Measurements from ENCODE around the gene MVB12B. TPM values are rescaled to one million over a fixed set of nuclear protein-coding genes. Genes with fewer than 3 reads are reported as not detected.
"Not testable (repeated sequence)": the region's sequence is repeated elsewhere in the genome, so short reads cannot be mapped to it uniquely, and the experiment has no call there.

The MVB12B gene
- total and polyA plus RNA-seq, 4 experiments from 2014 or later, result 0.30 to 6.5 (median 4.9) TPM

DNA sequence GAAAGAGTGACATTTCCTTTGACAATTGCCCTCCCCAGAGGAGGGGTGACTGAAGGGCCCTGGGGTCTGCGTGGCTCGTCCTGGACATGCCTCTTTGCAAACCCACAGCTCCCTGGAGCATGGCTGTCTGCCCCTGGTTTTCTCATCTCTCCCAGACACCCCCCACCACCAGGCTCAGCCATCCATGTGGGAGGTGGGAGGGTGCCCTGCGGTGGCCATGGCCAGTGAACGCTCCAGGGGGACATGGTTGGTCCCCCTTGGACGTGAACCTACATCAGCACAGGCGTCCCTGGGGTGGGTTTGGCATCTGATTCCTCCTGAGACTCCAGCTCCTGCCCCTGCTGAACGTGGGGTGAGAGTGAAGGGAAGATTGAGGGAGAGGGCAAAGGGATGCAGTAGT is 219.4 kb downstream of the MVB12B start:
- no peak overlapping the region for H3K27ac Mint-ChIP-seq
- no peak overlapping the region for H3K4me3 Mint-ChIP-seq
- H3K9me3 Mint-ChIP-seq, result no peaks in the 10 kb centered on the region
- Histone ChIP-seq H3K27ac (ENCODE audit: low read depth, low read length) (no peak overlapping the region), H3K4me1 (ENCODE audit: insufficient read depth, low read length) (no peaks in the 10 kb centered on the region), H3K27me3 (ENCODE audit: insufficient read depth, low read length) (no peaks in the 10 kb centered on the region), H3K36me3 (ENCODE audit: insufficient read depth, low read length) (no peaks in the 10 kb centered on the region), H3K9me3 (ENCODE audit: control insufficient read depth in 1 of 2, low read length in 2 of 2) (no peaks in the 10 kb centered on the region), H3K4me3 (ENCODE audit: low read length in 2 of 2) (no peak overlapping the region)
- H3K27me3 Mint-ChIP-seq, result no peaks in the 10 kb centered on the region
- H3K36me3 Mint-ChIP-seq, result no peaks in the 10 kb centered on the region
- CTCF ChIA-PET (ENCODE audit: partially characterized antibody), result no interaction called here
- intact Hi-C loops (cut with micrococcal nuclease), result no loop called here
- H3K4me1 Mint-ChIP-seq, result no peaks in the 10 kb centered on the region
- no peak for DNase-seq
- POLR2A ChIA-PET (ENCODE audit: partially characterized antibody), result no interaction called here

DNA sequence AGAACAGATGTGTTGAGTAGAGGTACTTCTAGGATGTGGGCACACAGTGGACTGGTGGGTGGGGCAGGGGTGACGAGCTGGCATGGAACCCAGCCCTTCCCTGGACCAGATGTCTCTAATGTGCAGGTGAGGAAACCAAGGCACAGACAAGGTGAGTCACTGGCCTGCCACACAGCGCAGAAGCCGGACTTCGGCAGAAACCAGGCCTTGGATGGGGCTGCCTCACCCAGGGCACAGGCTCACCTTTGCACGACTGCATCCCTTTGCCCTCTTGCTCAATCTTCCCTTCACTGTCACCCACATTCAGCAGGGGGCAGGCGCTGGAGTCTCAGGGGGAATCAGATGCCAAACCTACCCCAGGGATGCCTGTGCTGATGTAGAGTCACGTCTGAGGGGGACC is 221.7 kb downstream of the MVB12B start:
- no peak overlapping the region for H3K27ac Mint-ChIP-seq
- no peaks in the 10 kb centered on the region for H3K9me3 Mint-ChIP-seq
- H3K27me3 ChIP-seq (ENCODE audit: insufficient read depth, low read length), result no peaks in the 10 kb centered on the region
- H3K36me3 ChIP-seq (ENCODE audit: insufficient read depth, low read length), result no peaks in the 10 kb centered on the region
- no peak for DNase-seq
- ChIA-PET CTCF (ENCODE audit: partially characterized antibody) (interaction anchor here (1.4 kb wide), 1 partner anchor 10 kb away, joined by 5 read pairs; no protein-coding TSS in a partner anchor), POLR2A (ENCODE audit: partially characterized antibody) (no interaction called here)
- H3K4me3 Mint-ChIP-seq, result no peak overlapping the region
- H3K4me3 ChIP-seq (ENCODE audit: low read length in 2 of 2), result no peak overlapping the region
- no peaks in the 10 kb centered on the region for H3K36me3 Mint-ChIP-seq
- H3K27ac ChIP-seq (ENCODE audit: low read depth, low read length), result no peak overlapping the region
- H3K4me1 ChIP-seq (ENCODE audit: insufficient read depth, low read length), result no peaks in the 10 kb centered on the region
- intact Hi-C loops (cut with micrococcal nuclease), result no loop called here
- H3K4me1 Mint-ChIP-seq, result no peaks in the 10 kb centered on the region
- no peaks in the 10 kb centered on the region for H3K9me3 ChIP-seq (ENCODE audit: control insufficient read depth in 1 of 2, low read length in 2 of 2)
- no peaks in the 10 kb centered on the region for H3K27me3 Mint-ChIP-seq

DNA sequence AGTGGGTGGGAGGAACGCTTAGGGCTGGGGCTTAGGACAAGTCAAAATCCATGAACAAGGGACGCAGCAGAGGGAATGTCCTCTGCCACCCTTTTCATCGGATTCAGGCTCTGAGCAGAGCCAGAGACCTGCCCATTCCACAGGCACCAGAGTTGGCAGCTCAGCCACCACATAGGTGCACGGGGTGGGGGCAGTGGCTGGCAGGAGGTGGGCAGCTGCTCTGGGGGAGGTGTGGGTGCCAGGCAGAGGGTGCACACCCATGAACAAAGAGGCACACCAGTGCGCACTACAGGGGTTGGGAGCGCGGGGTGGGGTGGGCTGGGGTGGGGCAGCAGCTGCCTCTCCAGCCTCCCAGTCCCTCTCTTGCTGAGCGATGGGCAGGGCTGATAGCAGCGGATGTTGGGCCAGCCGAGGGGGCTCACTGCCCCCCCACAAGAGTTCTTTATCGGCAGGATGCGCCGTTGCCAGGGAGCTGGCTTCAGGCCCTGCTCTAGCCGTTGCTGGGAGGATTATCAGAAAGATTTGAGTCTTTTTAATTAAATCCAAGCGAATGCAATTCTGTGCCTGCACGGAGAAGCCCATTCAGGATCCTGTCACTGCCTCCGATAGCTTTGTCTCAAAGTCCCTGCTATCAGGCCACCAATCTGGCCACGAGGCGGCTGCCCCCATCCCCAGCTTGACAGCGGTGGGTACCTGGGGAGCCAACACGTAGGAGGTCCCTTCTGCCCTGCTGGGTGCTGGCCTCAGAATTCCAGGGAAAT is 222.8 kb downstream of the MVB12B start:
- H3K9me3 Mint-ChIP-seq, result no peaks in the 10 kb centered on the region
- CTCF ChIA-PET (ENCODE audit: partially characterized antibody), result interaction anchor here (0.9 to 2.7 kb wide), 2 partner anchors 8 to 48 kb away, joined by 4 to 12 read pairs; no protein-coding TSS in a partner anchor
- DNase-seq, result no peak
- Histone ChIP-seq H3K4me3 (ENCODE audit: low read length in 2 of 2) (no peak overlapping the region), H3K4me1 (ENCODE audit: insufficient read depth, low read length) (no peaks in the 10 kb centered on the region), H3K36me3 (ENCODE audit: insufficient read depth, low read length) (no peaks in the 10 kb centered on the region), H3K27ac (ENCODE audit: low read depth, low read length) (no peak overlapping the region), H3K9me3 (ENCODE audit: control insufficient read depth in 1 of 2, low read length in 2 of 2) (no peaks in the 10 kb centered on the region), H3K27me3 (ENCODE audit: insufficient read depth, low read length) (no peaks in the 10 kb centered on the region)
- no peaks in the 10 kb centered on the region for H3K27me3 Mint-ChIP-seq
- no peak overlapping the region for H3K27ac Mint-ChIP-seq
- no peaks in the 10 kb centered on the region for H3K36me3 Mint-ChIP-seq
- no peak overlapping the region for H3K4me3 Mint-ChIP-seq
- POLR2A ChIA-PET (ENCODE audit: partially characterized antibody), result no interaction called here
- no peaks in the 10 kb centered on the region for H3K4me1 Mint-ChIP-seq
- intact Hi-C loops (cut with micrococcal nuclease), result no loop called here

DNA sequence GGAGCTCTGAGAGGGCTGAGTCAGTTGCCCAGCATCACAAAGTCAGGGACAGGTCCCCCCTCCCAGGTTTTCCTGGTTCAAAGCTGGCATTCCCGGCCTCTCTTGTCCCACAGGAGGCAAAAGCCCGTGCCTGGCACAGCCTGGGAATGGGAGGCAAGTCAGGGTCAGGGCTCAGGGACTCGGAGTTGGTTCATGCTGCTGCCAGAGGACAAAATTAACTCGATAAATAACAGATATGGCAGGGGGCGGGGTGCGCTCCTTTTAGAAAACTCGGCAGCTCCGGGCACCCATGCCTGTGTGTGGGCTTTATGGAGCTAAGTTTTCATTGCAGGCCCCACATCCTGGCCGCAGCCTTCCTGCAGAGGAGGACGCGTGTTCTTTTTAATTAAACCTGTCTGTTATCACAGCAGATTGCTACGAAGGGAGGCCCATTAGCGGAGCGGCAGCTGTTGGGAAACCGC is 224.3 kb downstream of the MVB12B start:
- H3K9me3 Mint-ChIP-seq, result no peaks in the 10 kb centered on the region
- no peaks in the 10 kb centered on the region for H3K36me3 ChIP-seq (ENCODE audit: insufficient read depth, low read length)
- no peaks in the 10 kb centered on the region for H3K36me3 Mint-ChIP-seq
- H3K4me1 ChIP-seq (ENCODE audit: insufficient read depth, low read length), result no peaks in the 10 kb centered on the region
- intact Hi-C loops (cut with micrococcal nuclease), result no loop called here
- no peak overlapping the region for H3K4me3 Mint-ChIP-seq
- ChIA-PET POLR2A (ENCODE audit: partially characterized antibody) (interaction anchor here (1.1 kb wide), 1 partner anchor 36 kb away, joined by 4 read pairs; no protein-coding TSS in a partner anchor), CTCF (ENCODE audit: partially characterized antibody) (interaction anchor here (0.7 to 2.7 kb wide), 7 partner anchors 18 to 222 kb away, joined by 3 to 12 read pairs (median 4); no protein-coding TSS in a partner anchor)
- no peaks in the 10 kb centered on the region for H3K27me3 ChIP-seq (ENCODE audit: insufficient read depth, low read length)
- no peak overlapping the region for H3K4me3 ChIP-seq (ENCODE audit: low read length in 2 of 2)
- H3K4me1 Mint-ChIP-seq, result no peaks in the 10 kb centered on the region
- no peak for DNase-seq
- no peaks in the 10 kb centered on the region for H3K9me3 ChIP-seq (ENCODE audit: control insufficient read depth in 1 of 2, low read length in 2 of 2)
- no peak overlapping the region for H3K27ac Mint-ChIP-seq
- no peak overlapping the region for H3K27ac ChIP-seq (ENCODE audit: low read depth, low read length)
- no peaks in the 10 kb centered on the region for H3K27me3 Mint-ChIP-seq

DNA sequence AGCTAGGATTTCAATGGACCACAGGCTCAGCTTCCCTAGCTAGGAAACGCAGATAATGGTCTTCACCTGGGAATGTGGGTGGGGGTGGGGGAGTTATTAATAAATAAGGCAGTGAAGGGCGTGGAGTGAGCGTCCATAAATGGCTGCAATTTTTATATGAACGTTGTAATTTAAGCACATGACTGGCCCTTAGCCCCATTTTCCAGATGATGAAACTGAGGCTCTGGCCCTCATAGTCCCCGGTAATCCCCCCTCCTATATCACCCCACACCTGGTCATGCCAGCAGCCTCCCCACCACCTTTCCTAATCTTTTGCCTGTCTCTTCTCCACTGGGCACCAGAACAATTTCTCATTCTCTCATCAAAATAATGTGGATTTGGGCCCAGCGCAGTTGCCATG is 225.2 kb downstream of the MVB12B start:
- DNase-seq, result no peak
- ChIA-PET POLR2A (ENCODE audit: partially characterized antibody) (interaction anchor here (1.1 kb wide), 1 partner anchor 37 kb away, joined by 4 read pairs; no protein-coding TSS in a partner anchor), CTCF (ENCODE audit: partially characterized antibody) (interaction anchor here (0.5 to 2.7 kb wide), 5 partner anchors 50 to 223 kb away, joined by 4 to 12 read pairs (median 4); no protein-coding TSS in a partner anchor)
- H3K9me3 Mint-ChIP-seq, result no peaks in the 10 kb centered on the region
- no peak overlapping the region for H3K27ac Mint-ChIP-seq
- no peaks in the 10 kb centered on the region for H3K4me1 ChIP-seq (ENCODE audit: insufficient read depth, low read length)
- no peaks in the 10 kb centered on the region for H3K4me1 Mint-ChIP-seq
- no peaks in the 10 kb centered on the region for H3K9me3 ChIP-seq (ENCODE audit: control insufficient read depth in 1 of 2, low read length in 2 of 2)
- no peaks in the 10 kb centered on the region for H3K27me3 ChIP-seq (ENCODE audit: insufficient read depth, low read length)
- no peaks in the 10 kb centered on the region for H3K36me3 ChIP-seq (ENCODE audit: insufficient read depth, low read length)
- no peak overlapping the region for H3K4me3 ChIP-seq (ENCODE audit: low read length in 2 of 2)
- no peak overlapping the region for H3K27ac ChIP-seq (ENCODE audit: low read depth, low read length)
- H3K36me3 Mint-ChIP-seq, result no peaks in the 10 kb centered on the region
- no peaks in the 10 kb centered on the region for H3K27me3 Mint-ChIP-seq
- no peak overlapping the region for H3K4me3 Mint-ChIP-seq
- intact Hi-C loops (cut with micrococcal nuclease), result no loop called here

DNA sequence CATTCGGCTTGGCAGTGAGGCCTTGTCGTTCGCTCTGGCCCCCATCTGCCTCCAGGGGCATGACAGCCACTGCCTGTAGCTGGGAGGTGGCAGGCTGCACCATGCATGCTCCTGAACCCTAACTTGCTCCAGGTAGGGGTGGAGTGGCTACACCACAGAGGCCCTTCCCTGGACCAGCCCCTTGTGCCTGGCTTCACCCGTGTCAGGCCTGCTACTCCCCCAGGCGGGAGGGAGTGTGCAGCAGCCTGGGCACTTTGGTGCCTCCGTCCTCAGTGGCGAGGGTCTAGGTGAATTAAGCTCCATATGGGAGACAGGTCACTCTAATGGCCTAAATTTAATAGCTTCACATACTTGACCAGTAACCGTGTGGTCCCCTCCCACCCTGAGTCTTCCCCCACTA is 227.7 kb downstream of the MVB12B start:
- H3K4me1 ChIP-seq (ENCODE audit: insufficient read depth, low read length), result no peaks in the 10 kb centered on the region
- no peak overlapping the region for H3K27ac ChIP-seq (ENCODE audit: low read depth, low read length)
- ChIA-PET CTCF (ENCODE audit: partially characterized antibody) (interaction anchor here (0.8 to 7.2 kb wide), 5 partner anchors 9 to 57 kb away, joined by 4 to 266 read pairs (median 6); no protein-coding TSS in a partner anchor), POLR2A (ENCODE audit: partially characterized antibody) (interaction anchor here (0.6 kb wide), 1 partner anchor 55 kb away, joined by 3 read pairs; no protein-coding TSS in a partner anchor)
- H3K4me3 Mint-ChIP-seq, result no peak overlapping the region
- H3K36me3 Mint-ChIP-seq, result no peaks in the 10 kb centered on the region
- peaks cover 4 to 9% of the 10 kb centered on the region in 2 donors for H3K27me3 Mint-ChIP-seq
- H3K9me3 Mint-ChIP-seq, result peaks cover 0 to under 1% (median 0%) of the 10 kb centered on the region in 8 donors
- H3K4me3 ChIP-seq (ENCODE audit: low read length in 2 of 2), result no peak overlapping the region
- H3K9me3 ChIP-seq (ENCODE audit: control insufficient read depth in 1 of 2, low read length in 2 of 2), result no peaks in the 10 kb centered on the region
- intact Hi-C loops (cut with micrococcal nuclease), result no loop called here
- peaks cover 0 to 1% (median 0%) of the 10 kb centered on the region in 4 donors for H3K4me1 Mint-ChIP-seq
- no peak for DNase-seq
- no peaks in the 10 kb centered on the region for H3K36me3 ChIP-seq (ENCODE audit: insufficient read depth, low read length)
- H3K27me3 ChIP-seq (ENCODE audit: insufficient read depth, low read length), result peaks cover 6% of the 10 kb centered on the region
- no peak overlapping the region for H3K27ac Mint-ChIP-seq

DNA sequence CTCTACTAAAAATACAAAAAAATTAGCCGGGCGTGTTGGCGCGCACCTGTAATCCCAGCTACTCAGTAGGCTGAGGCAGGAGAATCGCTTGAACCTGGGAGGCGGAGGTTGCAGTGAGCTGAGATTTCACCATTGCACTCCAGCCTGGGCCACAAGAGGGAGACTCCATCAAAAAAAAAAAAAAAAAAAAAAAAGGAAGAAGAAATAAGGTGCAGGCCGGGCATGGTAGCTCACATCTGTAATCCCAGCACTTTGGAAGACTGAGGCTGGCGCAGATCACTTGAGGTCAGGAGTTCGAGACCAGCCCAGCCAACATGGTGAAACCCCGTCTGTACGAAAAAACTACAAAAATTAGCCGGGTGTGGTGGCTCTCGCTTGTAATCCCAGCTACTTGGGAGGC is 228.8 kb downstream of the MVB12B start:
- CTCF ChIA-PET (ENCODE audit: partially characterized antibody), result interaction anchor here (0.7 to 7.2 kb wide), 7 partner anchors 30 to 235 kb away, joined by 3 to 266 read pairs (median 6); no protein-coding TSS in a partner anchor
- H3K36me3 Mint-ChIP-seq; H3K9me3 ChIP-seq (ENCODE audit: control insufficient read depth in 1 of 2, low read length in 2 of 2); H3K4me1 ChIP-seq (ENCODE audit: insufficient read depth, low read length); H3K9me3 Mint-ChIP-seq; H3K36me3 ChIP-seq (ENCODE audit: insufficient read depth, low read length); H3K27ac Mint-ChIP-seq; H3K27ac ChIP-seq (ENCODE audit: low read depth, low read length); intact Hi-C loops (cut with micrococcal nuclease); H3K4me3 ChIP-seq (ENCODE audit: low read length in 2 of 2); H3K27me3 ChIP-seq (ENCODE audit: insufficient read depth, low read length); H3K4me1 Mint-ChIP-seq; H3K4me3 Mint-ChIP-seq; DNase-seq: not testable (repeated sequence)
- peaks cover 7 to 17% of the 10 kb centered on the region in 2 donors for H3K27me3 Mint-ChIP-seq
- POLR2A ChIA-PET (ENCODE audit: partially characterized antibody), result interaction anchor here (0.6 kb wide), 1 partner anchor 85 kb away, joined by 4 read pairs; no protein-coding TSS in a partner anchor
